Measurements from ENCODE around the gene CSNK2A1. TPM values are rescaled to one million over a fixed set of nuclear protein-coding genes. Genes with fewer than 3 reads are reported as not detected.

The CSNK2A1 gene
- polyA plus RNA-seq, 3 donors = 31.7 to 55.5 (median 35.2) TPM

DNA sequence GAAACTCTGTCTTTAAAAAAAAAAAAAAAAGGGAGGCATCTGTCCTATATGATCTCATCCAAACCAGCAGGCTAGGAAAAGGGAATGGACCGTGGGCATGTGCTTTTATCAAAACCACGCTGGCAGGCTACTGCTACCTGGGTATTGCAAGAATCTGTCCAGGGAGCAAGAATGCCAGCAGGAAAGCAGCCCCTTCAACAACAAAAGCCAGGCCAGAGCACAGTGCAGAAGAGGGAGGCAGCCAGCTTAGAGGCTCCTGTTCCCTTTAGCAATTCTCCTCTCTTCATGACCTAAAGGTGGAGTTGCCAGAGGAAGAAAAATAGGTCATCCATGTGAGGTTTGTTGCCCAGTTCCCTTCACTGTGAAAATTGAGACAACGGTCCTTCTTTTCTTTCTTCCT, 99.5 kb downstream of the CSNK2A1 start:
- intact Hi-C loops (cut with micrococcal nuclease) = no loop called here
- Histone ChIP-seq H4K20me1 (ENCODE audit: insufficient read depth, low read length) (peaks cover 46% of the 10 kb centered on the region), H3K27me3 (ENCODE audit: control insufficient read depth in 2 of 2, insufficient read depth in 2 of 2, low read length in 2 of 2) (no peaks in the 10 kb centered on the region), H3K36me3 (replicated peaks in 1 of 2; ENCODE audit: control insufficient read depth in 1 of 2, insufficient read depth in 2 of 2, low read length in 2 of 2) (peaks cover 58 to 83% of the 10 kb centered on the region in 2 donors), H3K4me3 (replicated peaks in 1 of 3; ENCODE audit: low read depth in 2 of 3, low read length in 3 of 3) (no peak overlapping the region), H2AFZ (ENCODE audit: insufficient read depth, low read depth, low read length, poor library complexity, severe bottlenecking) (no peak overlapping the region), H3K4me1 (ENCODE audit: control insufficient read depth in 1 of 2, insufficient read depth in 2 of 2, low read length in 2 of 2) (peaks cover 5% of the 10 kb centered on the region in 2 donors), H3K9me3 (replicated peaks in 1 of 2; ENCODE audit: control insufficient read depth in 1 of 2, insufficient read depth in 1 of 2, low read length in 2 of 2) (no peaks in the 10 kb centered on the region), H3K79me2 (ENCODE audit: insufficient read depth, low read length) (peaks cover 27% of the 10 kb centered on the region), H3K27ac (ENCODE audit: low read depth in 1 of 2, low read length in 2 of 2) (no peak overlapping the region), H3K4me2 (replicated peaks; ENCODE audit: extremely low read depth, low read length, poor library complexity, severe bottlenecking) (no peak overlapping the region), H3K9ac (ENCODE audit: insufficient read depth, low read length, poor library complexity, severe bottlenecking) (no peak overlapping the region)
- H3K27me3 Mint-ChIP-seq (ENCODE audit: low read depth in 3 of 3) = peaks cover 0 to 1% (median 0%) of the 10 kb centered on the region in 3 donors
- no peak overlapping the region for H3K27ac Mint-ChIP-seq
- peaks cover 66 to 85% of the 10 kb centered on the region in 2 donors for H3K36me3 Mint-ChIP-seq
- H3K4me1 Mint-ChIP-seq = peaks cover 10% of the 10 kb centered on the region
- DNase-seq = no peak
- no CpG with 5 or more reads among the region's 3 CpGs for WGBS (ENCODE audit: insufficient coverage)
- no peak for TF ChIP-seq CTCF (IDR thresholded peaks at IDR 0.05)
- H3K9me3 Mint-ChIP-seq = no peaks in the 10 kb centered on the region
- no peak overlapping the region for H3K4me3 Mint-ChIP-seq

GRCh38 chr20:443223-443775, 100.3 kb downstream of the CSNK2A1 start:
- peaks cover 18% of the 10 kb centered on the region for H3K4me1 Mint-ChIP-seq
- no peaks in the 10 kb centered on the region for H3K9me3 Mint-ChIP-seq
- H4K20me1 ChIP-seq (ENCODE audit: insufficient read depth, low read length) = peaks cover 49% of the 10 kb centered on the region
- no CpG with 5 or more reads among the region's 4 CpGs for WGBS (ENCODE audit: insufficient coverage)
- H2AFZ ChIP-seq (ENCODE audit: insufficient read depth, low read depth, low read length, poor library complexity, severe bottlenecking) = no peak overlapping the region
- no peak for TF ChIP-seq CTCF (IDR thresholded peaks at IDR 0.05)
- peaks cover 58 to 87% of the 10 kb centered on the region in 2 donors for H3K36me3 ChIP-seq (replicated peaks in 1 of 2; ENCODE audit: control insufficient read depth in 1 of 2, insufficient read depth in 2 of 2, low read length in 2 of 2)
- H3K9ac ChIP-seq (ENCODE audit: insufficient read depth, low read length, poor library complexity, severe bottlenecking) = no peak overlapping the region
- no peak overlapping the region for H3K4me3 ChIP-seq (replicated peaks in 1 of 3; ENCODE audit: low read depth in 2 of 3, low read length in 3 of 3)
- peaks cover 13% of the 10 kb centered on the region in 2 donors for H3K4me1 ChIP-seq (ENCODE audit: control insufficient read depth in 1 of 2, insufficient read depth in 2 of 2, low read length in 2 of 2)
- intact Hi-C loops (cut with micrococcal nuclease) = no loop called here
- H3K4me2 ChIP-seq (replicated peaks; ENCODE audit: extremely low read depth, low read length, poor library complexity, severe bottlenecking) = no peak overlapping the region
- no peaks in the 10 kb centered on the region for H3K27me3 ChIP-seq (ENCODE audit: control insufficient read depth in 2 of 2, insufficient read depth in 2 of 2, low read length in 2 of 2)
- DNase-seq = no peak
- H3K4me3 Mint-ChIP-seq = no peak overlapping the region
- no peaks in the 10 kb centered on the region for H3K9me3 ChIP-seq (replicated peaks in 1 of 2; ENCODE audit: control insufficient read depth in 1 of 2, insufficient read depth in 1 of 2, low read length in 2 of 2)
- peak overlapping the region in 1 of 7 donors; percentile 18 for H3K27ac Mint-ChIP-seq
- H3K36me3 Mint-ChIP-seq = peaks cover 66 to 86% of the 10 kb centered on the region in 2 donors
- H3K79me2 ChIP-seq (ENCODE audit: insufficient read depth, low read length) = peaks cover 25% of the 10 kb centered on the region
- H3K27ac ChIP-seq (ENCODE audit: low read depth in 1 of 2, low read length in 2 of 2) = no peak overlapping the region
- peaks cover 0 to 1% (median 0%) of the 10 kb centered on the region in 3 donors for H3K27me3 Mint-ChIP-seq (ENCODE audit: low read depth in 3 of 3)
